HL-60 (cell line): ENCODE data around the gene TMEM245.

Source experiments
- DNase-seq, 2 experiments: peaks; one replicate each; pipeline ENCODE4 v3.0.0-alpha.2; 2010 to 2020; ENCODE audit warnings: low read depth in 1 of 2, low spot score in 1 of 2
- H3K27ac ChIP-seq: fragments of 250-450 bp; sonication (Bioruptor Pico); replicated peaks from 2 replicates; pipeline ENCODE4 v1.5.1; 2020; ENCODE audit warnings: mild to moderate bottlenecking, moderate library complexity
- H3K27me3 ChIP-seq: fragments of 250-450 bp; sonication (Bioruptor Pico); 2 replicates; pipeline ENCODE4 v1.5.1; 2021; ENCODE audit warnings: mild to moderate bottlenecking, moderate library complexity; ENCODE audit not compliant: insufficient read depth, poor library complexity, severe bottlenecking
- H3K4me3 ChIP-seq: replicated peaks from 2 replicates; pipeline ENCODE4 v1.5.1; 2011; ENCODE audit warnings: mild to moderate bottlenecking, control low read depth, low read length; ENCODE audit not compliant: insufficient read depth
- CTCF ChIP-seq: IDR thresholded peaks from one replicate; pipeline ENCODE4 v1.5.1; 2011; ENCODE audit warnings: low read length, control low read depth, inconsistent platforms; ENCODE audit not compliant: insufficient read depth
- GABPA ChIP-seq: IDR thresholded peaks from 2 replicates; pipeline ENCODE4 v1.6.1; 2012; ENCODE audit warnings: low read depth
- POLR2AphosphoS5 ChIP-seq: IDR thresholded peaks from 2 replicates; pipeline ENCODE4 v1.6.1; 2012; ENCODE audit warnings: low read depth
- SPI1 ChIP-seq: IDR thresholded peaks from 2 replicates; pipeline ENCODE4 v1.6.1; 2012; ENCODE audit warnings: low read depth, mild to moderate bottlenecking, borderline replicate concordance
- TF ChIP-seq, protein P1 (sequence below): IDR thresholded peaks from 2 replicates; pipeline ENCODE4 v1.6.1; 2012; ENCODE audit warnings: low read depth; ENCODE audit not compliant: insufficient replicate concordance

Gene TMEM245

DNA sequence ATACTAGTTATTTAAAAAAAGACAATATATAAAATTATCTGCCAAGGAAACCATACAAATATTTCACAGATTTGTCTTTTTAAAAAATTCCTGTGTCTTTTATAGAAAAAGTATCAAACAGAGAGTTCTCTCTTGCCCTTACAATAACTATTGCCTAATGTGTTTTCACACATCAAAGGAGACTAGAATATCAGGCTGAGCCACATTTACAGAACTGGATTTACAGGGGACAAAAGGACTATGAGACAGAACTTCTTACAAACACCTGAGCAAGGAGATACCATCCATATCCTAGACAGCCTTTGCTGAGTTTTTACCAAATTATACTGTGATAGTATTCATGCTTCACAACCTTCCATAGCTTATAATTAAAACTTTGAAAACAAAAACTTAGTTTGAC is 34.2 kb downstream of the TMEM245 start:
- H3K4me3 ChIP-seq, result no peak overlapping the region
- no peak for DNase-seq
- H3K27ac ChIP-seq, result no peak overlapping the region
- TF ChIP-seq, protein P1, sequence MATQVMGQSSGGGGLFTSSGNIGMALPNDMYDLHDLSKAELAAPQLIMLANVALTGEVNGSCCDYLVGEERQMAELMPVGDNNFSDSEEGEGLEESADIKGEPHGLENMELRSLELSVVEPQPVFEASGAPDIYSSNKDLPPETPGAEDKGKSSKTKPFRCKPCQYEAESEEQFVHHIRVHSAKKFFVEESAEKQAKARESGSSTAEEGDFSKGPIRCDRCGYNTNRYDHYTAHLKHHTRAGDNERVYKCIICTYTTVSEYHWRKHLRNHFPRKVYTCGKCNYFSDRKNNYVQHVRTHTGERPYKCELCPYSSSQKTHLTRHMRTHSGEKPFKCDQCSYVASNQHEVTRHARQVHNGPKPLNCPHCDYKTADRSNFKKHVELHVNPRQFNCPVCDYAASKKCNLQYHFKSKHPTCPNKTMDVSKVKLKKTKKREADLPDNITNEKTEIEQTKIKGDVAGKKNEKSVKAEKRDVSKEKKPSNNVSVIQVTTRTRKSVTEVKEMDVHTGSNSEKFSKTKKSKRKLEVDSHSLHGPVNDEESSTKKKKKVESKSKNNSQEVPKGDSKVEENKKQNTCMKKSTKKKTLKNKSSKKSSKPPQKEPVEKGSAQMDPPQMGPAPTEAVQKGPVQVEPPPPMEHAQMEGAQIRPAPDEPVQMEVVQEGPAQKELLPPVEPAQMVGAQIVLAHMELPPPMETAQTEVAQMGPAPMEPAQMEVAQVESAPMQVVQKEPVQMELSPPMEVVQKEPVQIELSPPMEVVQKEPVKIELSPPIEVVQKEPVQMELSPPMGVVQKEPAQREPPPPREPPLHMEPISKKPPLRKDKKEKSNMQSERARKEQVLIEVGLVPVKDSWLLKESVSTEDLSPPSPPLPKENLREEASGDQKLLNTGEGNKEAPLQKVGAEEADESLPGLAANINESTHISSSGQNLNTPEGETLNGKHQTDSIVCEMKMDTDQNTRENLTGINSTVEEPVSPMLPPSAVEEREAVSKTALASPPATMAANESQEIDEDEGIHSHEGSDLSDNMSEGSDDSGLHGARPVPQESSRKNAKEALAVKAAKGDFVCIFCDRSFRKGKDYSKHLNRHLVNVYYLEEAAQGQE, result no peak
- TF ChIP-seq CTCF, result no peak
- no peak for TF ChIP-seq GABPA
- TF ChIP-seq POLR2AphosphoS5, result no peak
- TF ChIP-seq SPI1, result no peak
- no peaks in the 10 kb centered on the region for H3K27me3 ChIP-seq

GRCh38 chr9:109083813-109084405 is 35.8 kb downstream of the TMEM245 start:
- no peak overlapping the region for H3K27ac ChIP-seq
- no peak for TF ChIP-seq POLR2AphosphoS5
- no peak for TF ChIP-seq SPI1

GRCh38 chr9:109083141-109083540 is 36.6 kb downstream of the TMEM245 start:
- no peaks in the 10 kb centered on the region for H3K27me3 ChIP-seq
- H3K27ac ChIP-seq, result no peak overlapping the region
- no peak for DNase-seq
- TF ChIP-seq, protein P1, result no peak
- TF ChIP-seq SPI1, result no peak
- no peak for TF ChIP-seq GABPA
- no peak for TF ChIP-seq CTCF
- TF ChIP-seq POLR2AphosphoS5, result no peak
- no peak overlapping the region for H3K4me3 ChIP-seq

More at GRCh38 chr9:109083813-109084405, 35.8 kb downstream of the TMEM245 start:
- Histone ChIP-seq H3K27me3 (no peaks in the 10 kb centered on the region), H3K4me3 (no peak overlapping the region)
- no peak for DNase-seq

GRCh38 chr9:109082091-109082620 is 37.6 kb downstream of the TMEM245 start:
- TF ChIP-seq GABPA (no peak), POLR2AphosphoS5 (no peak), SPI1 (no peak), CTCF (no peak)
- TF ChIP-seq, protein P1, result no peak
- Histone ChIP-seq H3K27ac (no peak overlapping the region), H3K27me3 (no peaks in the 10 kb centered on the region), H3K4me3 (no peak overlapping the region)
- no peak for DNase-seq
